HG02588 (cell line): ENCODE data around the gene MICA.
"Not testable (repeated sequence)": the region's sequence is repeated elsewhere in the genome, so short reads cannot be mapped to it uniquely, and the experiment has no call there.

Experiments used
- ATAC-seq: cut with Tn5 transposase; IDR thresholded peaks from one replicate; pipeline ENCODE4 v1.9.1; 2021; ENCODE audit warnings: mild to moderate bottlenecking, moderate library complexity; ENCODE audit not compliant: unreplicated experiment

Gene MICA

GRCh38 chr6:31403283-31404060 lies at the start of gene MICA:
Gene MICA, plus strand, starts transcription at chr6:31403595. Its CDS starts 38 bp downstream, at chr6:31403633.
- ATAC-seq: peak; percentile 52

- ATAC-seq: no peak
Observed at GRCh38 chr6:31354158-31354863, 49.1 kb upstream of the MICA start.

GRCh38 chr6:31354864-31355582 lies 48.4 kb upstream of the MICA start:
- ATAC-seq: no peak

GRCh38 chr6:31355583-31355948 lies 47.8 kb upstream of the MICA start:
- ATAC-seq: no peak

- peak; percentile 30 for ATAC-seq
Observed at GRCh38 chr6:31356216-31356945, 47.0 kb upstream of the MICA start.

GRCh38 chr6:31356946-31357466 lies 46.4 kb upstream of the MICA start, which contains the start of gene HLA-B:
Gene HLA-B, minus strand, starts transcription at chr6:31357179. Its CDS starts 21 bp downstream, at chr6:31357158.
- ATAC-seq: peak; percentile 48

- ATAC-seq: no peak
Observed at GRCh38 chr6:31357886-31358285, 45.5 kb upstream of the MICA start.

GRCh38 chr6:31358302-31358701 lies 45.1 kb upstream of the MICA start:
- no peak for ATAC-seq

GRCh38 chr6:31359581-31359980 lies 43.8 kb upstream of the MICA start:
- ATAC-seq: no peak

- ATAC-seq: no peak
Observed at GRCh38 chr6:31362751-31363150, 40.6 kb upstream of the MICA start.

- no peak for ATAC-seq
Observed at GRCh38 chr6:31363811-31364210, 39.6 kb upstream of the MICA start.

- ATAC-seq: no peak
Observed at GRCh38 chr6:31365864-31366263, 37.5 kb upstream of the MICA start.

- ATAC-seq: no peak
Observed at GRCh38 chr6:31366693-31367470, 36.5 kb upstream of the MICA start.

- no peak for ATAC-seq
Observed at GRCh38 chr6:31368461-31368860, 34.9 kb upstream of the MICA start.

- not testable (repeated sequence) for ATAC-seq
Observed at GRCh38 chr6:31374118-31374517, 29.3 kb upstream of the MICA start.

GRCh38 chr6:31375699-31376098 lies 27.7 kb upstream of the MICA start:
- ATAC-seq: no peak

- ATAC-seq: no peak
Observed at GRCh38 chr6:31377029-31377428, 26.4 kb upstream of the MICA start.

GRCh38 chr6:31378062-31378720 lies 25.2 kb upstream of the MICA start:
- no peak for ATAC-seq

- no peak for ATAC-seq
Observed at GRCh38 chr6:31378721-31379103, 24.7 kb upstream of the MICA start.
